Suprapubic skin (tissue), 4 donors: ENCODE data around the gene FAM186B. TPM values are rescaled to one million over a fixed set of nuclear protein-coding genes. Genes with fewer than 3 reads are reported as not detected.

Experiments used
- DNase-seq, 2 donors: peaks; one replicate each; pipeline ENCODE4 v3.0.0-alpha.2; 2019; ENCODE audit warnings: low spot score in 2 of 2
- H3K27ac ChIP-seq: fragments of 200-600 bp; sonication (generic); one replicate; pipeline ENCODE4 v1.5.1; 2019
- H3K27me3 ChIP-seq: fragments of 200-600 bp; sonication (generic); one replicate; pipeline ENCODE4 v1.5.1; 2019
- H3K36me3 ChIP-seq: fragments of 200-600 bp; sonication (generic); one replicate; pipeline ENCODE4 v1.5.1; 2019
- H3K4me1 ChIP-seq: fragments of 200-600 bp; sonication (generic); one replicate; pipeline ENCODE4 v1.5.1; 2019
- H3K4me3 ChIP-seq: fragments of 200-600 bp; sonication (generic); one replicate; pipeline ENCODE4 v1.5.1; 2019; ENCODE audit warnings: mild to moderate bottlenecking
- H3K9me3 ChIP-seq: fragments of 200-600 bp; sonication (generic); one replicate; pipeline ENCODE4 v1.5.1; 2019
- CTCF ChIP-seq, 2 donors: fragments of 200-600 bp in 1 of 2; fragments of 450-650 bp in 1 of 2; sonication (generic) in 1 of 2; IDR thresholded peaks; one replicate each; pipeline ENCODE4 v1.5.1; 2016 to 2019; ENCODE audit warnings: antibody characterized with exemption in 2 of 2, mild to moderate bottlenecking in 1 of 2, moderate library complexity in 1 of 2
- EP300 ChIP-seq: sonication (generic); formaldehyde crosslinking; IDR thresholded peaks from one replicate; pipeline ENCODE4 v1.6.1; 2017; ENCODE audit warnings: antibody characterized with exemption
- POLR2A ChIP-seq, 2 donors: fragments of 450-650 bp; IDR thresholded peaks; one replicate each; pipeline ENCODE4 v1.6.1; 2017; ENCODE audit warnings: antibody characterized with exemption in 2 of 2, mild to moderate bottlenecking in 2 of 2, moderate library complexity in 2 of 2
- POLR2AphosphoS5 ChIP-seq, 3 donors: sonication (generic); formaldehyde crosslinking; IDR thresholded peaks; one replicate each; pipeline ENCODE4 v1.6.1; 2017; ENCODE audit warnings: antibody characterized with exemption in 3 of 3
- WGBS: methylation state at CpG from one replicate; pipeline ENCODE4 v1.1.5; 2018; 5-methylcytosine and 5-hydroxymethylcytosine counted together
- total RNA-seq, 4 donors: library from RNA; depleted of rRNA; stranded (reverse); fragments of >200 nt; gene quantifications; one replicate each; pipeline ENCODE4 v1.1.0, GENCODE V29; 2016

Gene FAM186B
- total RNA-seq, 4 donors from 2014 or later: 0.44 to 1.9 (median 1.1) TPM; not detected in 1

- H3K4me3 ChIP-seq: no peak overlapping the region
- H3K27me3 ChIP-seq: no peaks in the 10 kb centered on the region
- no peak for TF ChIP-seq POLR2AphosphoS5 (IDR thresholded peaks at IDR 0.05)
- no peak for TF ChIP-seq CTCF (IDR thresholded peaks at IDR 0.05)
- no peak for TF ChIP-seq POLR2A (IDR thresholded peaks at IDR 0.05)
- 72% methylated on average over 6 of the region's 6 CpGs for WGBS
- no peak overlapping the region for H3K27ac ChIP-seq
- H3K9me3 ChIP-seq: no peaks in the 10 kb centered on the region
- H3K36me3 ChIP-seq: peaks cover 77% of the 10 kb centered on the region
- no peak for DNase-seq
- H3K4me1 ChIP-seq: peaks cover 15% of the 10 kb centered on the region
Observed at GRCh38 chr12:49562831-49563230, 42.6 kb downstream of the FAM186B start.

- 76% methylated on average over 6 of the region's 6 CpGs for WGBS
- H3K27ac ChIP-seq: no peak overlapping the region
- no peaks in the 10 kb centered on the region for H3K9me3 ChIP-seq
- H3K4me3 ChIP-seq: no peak overlapping the region
- H3K4me1 ChIP-seq: peaks cover 13% of the 10 kb centered on the region
- TF ChIP-seq CTCF (IDR thresholded peaks at IDR 0.05) (no peak), POLR2AphosphoS5 (IDR thresholded peaks at IDR 0.05) (no peak), POLR2A (IDR thresholded peaks at IDR 0.05) (no peak), EP300 (no peak)
- H3K27me3 ChIP-seq: no peaks in the 10 kb centered on the region
- peaks cover 83% of the 10 kb centered on the region for H3K36me3 ChIP-seq
- DNase-seq: no peak
Observed at GRCh38 chr12:49562233-49562632, 43.2 kb downstream of the FAM186B start.

- H3K36me3 ChIP-seq: peaks cover 97% of the 10 kb centered on the region
- H3K4me3 ChIP-seq: no peak overlapping the region
- no peaks in the 10 kb centered on the region for H3K9me3 ChIP-seq
- H3K27me3 ChIP-seq: no peaks in the 10 kb centered on the region
- TF ChIP-seq EP300 (no peak), CTCF (IDR thresholded peaks at IDR 0.05) (no peak), POLR2A (IDR thresholded peaks at IDR 0.05) (no peak), POLR2AphosphoS5 (IDR thresholded peaks at IDR 0.05) (no peak)
- DNase-seq: no peak
- H3K27ac ChIP-seq: no peak overlapping the region
- WGBS: 86% methylated on average over 7 of the region's 7 CpGs
- H3K4me1 ChIP-seq: no peaks in the 10 kb centered on the region
Observed at GRCh38 chr12:49560695-49561094, 44.7 kb downstream of the FAM186B start.

GRCh38 chr12:49559011-49559675 is 46.3 kb downstream of the FAM186B start:
- no peak for DNase-seq
- Histone ChIP-seq H3K4me1 (no peaks in the 10 kb centered on the region), H3K4me3 (no peak overlapping the region), H3K9me3 (no peaks in the 10 kb centered on the region), H3K36me3 (peaks cover 82% of the 10 kb centered on the region), H3K27ac (no peak overlapping the region), H3K27me3 (no peaks in the 10 kb centered on the region)
- 89% methylated on average over 17 of the region's 17 CpGs for WGBS
- TF ChIP-seq EP300: no peak
- no peak for TF ChIP-seq CTCF (IDR thresholded peaks at IDR 0.05)
- no peak for TF ChIP-seq POLR2AphosphoS5 (IDR thresholded peaks at IDR 0.05)
- TF ChIP-seq POLR2A (IDR thresholded peaks at IDR 0.05): no peak

- H3K36me3 ChIP-seq: peaks cover 76% of the 10 kb centered on the region
- TF ChIP-seq CTCF (IDR thresholded peaks at IDR 0.05) (no peak), POLR2A (IDR thresholded peaks at IDR 0.05) (no peak), POLR2AphosphoS5 (IDR thresholded peaks at IDR 0.05) (no peak), EP300 (no peak)
- no peaks in the 10 kb centered on the region for H3K4me1 ChIP-seq
- DNase-seq: no peak
- no peak overlapping the region for H3K4me3 ChIP-seq
- no peak overlapping the region for H3K27ac ChIP-seq
- no peaks in the 10 kb centered on the region for H3K9me3 ChIP-seq
- no peaks in the 10 kb centered on the region for H3K27me3 ChIP-seq
- WGBS: 83% methylated on average over 6 of the region's 13 CpGs
Observed at GRCh38 chr12:49558526-49558925, 46.9 kb downstream of the FAM186B start.
